NB4 (cell line): Measurements from ENCODE around the gene ZNF827.

Experiments
- POLR2A ChIP-seq: IDR thresholded peaks from 2 replicates; pipeline ENCODE4 v1.6.1; 2011; ENCODE audit warnings: mild to moderate bottlenecking; ENCODE audit not compliant: insufficient read length; ENCODE audit errors: extremely low read depth
- TF ChIP-seq, protein P1 (sequence below): IDR thresholded peaks from one replicate; pipeline ENCODE4 v1.5.1; 2012; ENCODE audit warnings: low read depth, low read length

DNA sequence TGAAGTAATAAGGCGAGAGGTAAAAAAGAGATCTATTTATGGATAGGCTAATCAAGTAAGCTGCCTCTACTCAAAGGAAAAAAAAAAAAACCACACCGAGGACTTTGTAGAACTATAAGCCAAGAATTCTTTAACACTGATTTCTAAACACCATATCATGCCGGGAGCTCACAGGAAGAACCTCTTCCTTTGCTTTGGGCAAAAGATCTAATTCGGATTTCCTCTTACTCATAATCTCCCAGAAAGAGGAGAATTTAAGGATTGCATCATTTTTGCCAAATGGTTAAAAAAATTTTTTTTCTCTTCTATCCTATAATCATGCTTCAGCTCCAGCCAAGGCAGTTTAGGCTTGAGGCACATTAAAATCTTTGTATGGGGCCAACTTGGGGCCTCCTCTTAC, 95.5 kb downstream of the ZNF827 start:
- no peak for TF ChIP-seq POLR2A
- TF ChIP-seq, protein P1, sequence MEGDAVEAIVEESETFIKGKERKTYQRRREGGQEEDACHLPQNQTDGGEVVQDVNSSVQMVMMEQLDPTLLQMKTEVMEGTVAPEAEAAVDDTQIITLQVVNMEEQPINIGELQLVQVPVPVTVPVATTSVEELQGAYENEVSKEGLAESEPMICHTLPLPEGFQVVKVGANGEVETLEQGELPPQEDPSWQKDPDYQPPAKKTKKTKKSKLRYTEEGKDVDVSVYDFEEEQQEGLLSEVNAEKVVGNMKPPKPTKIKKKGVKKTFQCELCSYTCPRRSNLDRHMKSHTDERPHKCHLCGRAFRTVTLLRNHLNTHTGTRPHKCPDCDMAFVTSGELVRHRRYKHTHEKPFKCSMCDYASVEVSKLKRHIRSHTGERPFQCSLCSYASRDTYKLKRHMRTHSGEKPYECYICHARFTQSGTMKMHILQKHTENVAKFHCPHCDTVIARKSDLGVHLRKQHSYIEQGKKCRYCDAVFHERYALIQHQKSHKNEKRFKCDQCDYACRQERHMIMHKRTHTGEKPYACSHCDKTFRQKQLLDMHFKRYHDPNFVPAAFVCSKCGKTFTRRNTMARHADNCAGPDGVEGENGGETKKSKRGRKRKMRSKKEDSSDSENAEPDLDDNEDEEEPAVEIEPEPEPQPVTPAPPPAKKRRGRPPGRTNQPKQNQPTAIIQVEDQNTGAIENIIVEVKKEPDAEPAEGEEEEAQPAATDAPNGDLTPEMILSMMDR = no peak
